WTC11 (cell line): ENCODE results near the gene SCML1. TPM values are rescaled to one million over a fixed set of nuclear protein-coding genes. Genes with fewer than 3 reads are reported as not detected.

Experiments used
- ATAC-seq: fragments of 200-7000 bp; cut with Tn5 transposase; 2 replicates; pipeline ENCODE4 v1.10.0; 2021; ENCODE audit warnings: mild to moderate bottlenecking, moderate library complexity
- CTCF ChIA-PET: fragments of 300-600 bp; sonication (Branson Sonifier 250); formaldehyde crosslinking; loops from one replicate; lab custom pipeline; 2021; ENCODE audit warnings: antibody characterized with exemption; lab: Charles Lee
- POLR2A ChIA-PET: fragments of 350-600 bp; sonication (Branson Sonifier 250); formaldehyde crosslinking; loops from one replicate; lab custom pipeline; 2021; ENCODE audit warnings: antibody characterized with exemption; lab: Charles Lee
- DNase-seq: peaks from one replicate; pipeline ENCODE4 v3.0.0; 2021; ENCODE audit warnings: low spot score
- H3K27ac Mint-ChIP-seq: 2 replicates; pipeline ENCODE4 v1.8.0; 2021; ENCODE audit warnings: mixed read lengths
- H3K27me3 Mint-ChIP-seq: 2 replicates; pipeline ENCODE4 v1.8.0; 2021; ENCODE audit warnings: low read depth, mild to moderate bottlenecking, moderate library complexity, mixed read lengths
- H3K36me3 Mint-ChIP-seq: 2 replicates; pipeline ENCODE4 v1.8.0; 2021; ENCODE audit warnings: mixed read lengths
- H3K4me1 Mint-ChIP-seq: 2 replicates; pipeline ENCODE4 v1.8.0; 2022; ENCODE audit warnings: mixed read lengths
- H3K4me3 Mint-ChIP-seq: 2 replicates; pipeline ENCODE4 v1.8.0; 2021; ENCODE audit warnings: mild to moderate bottlenecking, moderate library complexity, mixed read lengths
- H3K9me3 Mint-ChIP-seq: 2 replicates; pipeline ENCODE4 v1.8.0; 2021; ENCODE audit warnings: mixed read lengths
- CBFB ChIP-seq: sonication (generic); formaldehyde crosslinking; IDR thresholded peaks from 2 replicates; pipeline ENCODE4 v1.8.1; 2022; ENCODE audit warnings: mild to moderate bottlenecking, low read depth, missing genetic modification reagents
- ESRRA ChIP-seq: sonication (generic); formaldehyde crosslinking; IDR thresholded peaks from 2 replicates; pipeline ENCODE4 v1.8.1; 2022; ENCODE audit warnings: mild to moderate bottlenecking, missing genetic modification reagents, borderline replicate concordance
- JUN ChIP-seq: sonication (generic); formaldehyde crosslinking; IDR thresholded peaks from 2 replicates; pipeline ENCODE4 v1.8.0; 2023; ENCODE audit warnings: mild to moderate bottlenecking, missing genetic modification reagents
- NFATC4 ChIP-seq: fragments of 250-450 bp; sonication (Bioruptor Pico); IDR thresholded peaks from 2 replicates; pipeline ENCODE4 v1.9.0; 2021; ENCODE audit warnings: mild to moderate bottlenecking
- RORB ChIP-seq: fragments of 250-450 bp; sonication (Bioruptor Pico); IDR thresholded peaks from 2 replicates; pipeline ENCODE4 v1.9.0; 2021; ENCODE audit warnings: mild to moderate bottlenecking
- STAT6 ChIP-seq: sonication (generic); formaldehyde crosslinking; conservative IDR thresholded peaks from 2 replicates; pipeline ENCODE4 v1.8.1; 2023; ENCODE audit warnings: mild to moderate bottlenecking, low read depth, missing genetic modification reagents, moderate library complexity
- ZBTB21 ChIP-seq: sonication (generic); formaldehyde crosslinking; IDR thresholded peaks from 2 replicates; pipeline ENCODE4 v1.8.1; 2023; ENCODE audit warnings: mild to moderate bottlenecking, missing genetic modification reagents, borderline replicate concordance
- ZNF138 ChIP-seq: sonication (generic); formaldehyde crosslinking; conservative IDR thresholded peaks from 2 replicates; pipeline ENCODE4 v1.8.1; 2022; ENCODE audit warnings: mild to moderate bottlenecking, moderate library complexity, missing genetic modification reagents
- ZNF219 ChIP-seq: sonication (generic); formaldehyde crosslinking; IDR thresholded peaks from 2 replicates; pipeline ENCODE4 v1.8.0; 2023; ENCODE audit warnings: missing genetic modification reagents, mild to moderate bottlenecking, borderline replicate concordance
- ZNF232 ChIP-seq: sonication (generic); formaldehyde crosslinking; IDR thresholded peaks from 2 replicates; pipeline ENCODE4 v1.8.0; 2022; ENCODE audit warnings: mild to moderate bottlenecking, missing genetic modification reagents
- ZNF423 ChIP-seq: fragments of 250-450 bp; sonication (Bioruptor Pico); IDR thresholded peaks from 2 replicates; pipeline ENCODE4 v2.1.2; 2022; ENCODE audit warnings: mild to moderate bottlenecking, moderate library complexity
- total RNA-seq: library from RNA; stranded (reverse); gene quantifications from 3 replicates; pipeline ENCODE4 v1.2.3, GENCODE V29; 2021
- TF ChIP-seq, protein P1 (sequence below): sonication (generic); formaldehyde crosslinking; IDR thresholded peaks from 2 replicates; pipeline ENCODE4 v1.8.1; 2023; ENCODE audit warnings: mild to moderate bottlenecking, missing genetic modification reagents
- TF ChIP-seq, protein P2 (sequence below): fragments of 250-450 bp; sonication (Bioruptor Pico); IDR thresholded peaks from 2 replicates; pipeline ENCODE4 v1.9.0; 2021; ENCODE audit warnings: mild to moderate bottlenecking, borderline replicate concordance
- TF ChIP-seq, protein P3 (sequence below): fragments of 250-450 bp; sonication (Bioruptor Pico); IDR thresholded peaks from 2 replicates; pipeline ENCODE4 v1.9.0; 2021; ENCODE audit warnings: moderate library complexity, mild to moderate bottlenecking, inconsistent platforms, borderline replicate concordance
- TF ChIP-seq, protein P4 (sequence below): sonication (generic); formaldehyde crosslinking; IDR thresholded peaks from 2 replicates; pipeline ENCODE4 v1.8.0; 2022; ENCODE audit warnings: missing genetic modification reagents
- TF ChIP-seq, protein P5 (sequence below): sonication (generic); formaldehyde crosslinking; IDR thresholded peaks from 2 replicates; pipeline ENCODE4 v1.8.1; 2023; ENCODE audit warnings: mild to moderate bottlenecking, moderate library complexity, missing genetic modification reagents

Gene SCML1
- total RNA-seq, 1 experiment from 2014 or later: 2.3 TPM

DNA sequence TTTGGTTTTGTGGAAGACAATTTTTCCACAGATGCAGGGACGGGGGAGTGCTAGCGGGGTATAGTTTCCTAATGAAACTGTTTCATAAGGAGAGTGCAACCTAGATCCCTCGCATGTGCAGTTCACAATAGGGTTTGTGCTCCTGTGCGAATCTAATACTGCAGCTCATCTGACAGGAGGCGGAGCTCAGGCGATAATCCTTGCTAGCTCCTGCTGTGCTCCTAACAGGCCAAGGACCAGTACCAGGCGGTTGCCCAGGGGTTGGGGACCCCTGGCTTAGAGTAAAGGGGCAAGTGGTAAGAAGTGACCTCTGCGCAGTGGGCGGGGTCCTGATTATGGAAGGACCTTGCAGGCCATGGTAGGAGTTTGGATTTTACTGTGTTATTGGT, 3.8 kb downstream of the SCML1 start:
- Mint-ChIP-seq H3K4me1 (peaks cover 10% of the 10 kb centered on the region), H3K4me3 (no peak overlapping the region), H3K27ac (no peak overlapping the region), H3K27me3 (peaks cover 33% of the 10 kb centered on the region), H3K9me3 (no peaks in the 10 kb centered on the region), H3K36me3 (no peaks in the 10 kb centered on the region)
- ChIA-PET POLR2A (no interaction called here), CTCF (no interaction called here)
- ATAC-seq: no peak
- TF ChIP-seq ZNF423: no peak
- TF ChIP-seq JUN (CRISPR knock-in tag): no peak
- no peak for TF ChIP-seq ZNF138
- TF ChIP-seq ZNF232: no peak
- TF ChIP-seq STAT6 (CRISPR knock-in tag): no peak
- TF ChIP-seq, protein P1, sequence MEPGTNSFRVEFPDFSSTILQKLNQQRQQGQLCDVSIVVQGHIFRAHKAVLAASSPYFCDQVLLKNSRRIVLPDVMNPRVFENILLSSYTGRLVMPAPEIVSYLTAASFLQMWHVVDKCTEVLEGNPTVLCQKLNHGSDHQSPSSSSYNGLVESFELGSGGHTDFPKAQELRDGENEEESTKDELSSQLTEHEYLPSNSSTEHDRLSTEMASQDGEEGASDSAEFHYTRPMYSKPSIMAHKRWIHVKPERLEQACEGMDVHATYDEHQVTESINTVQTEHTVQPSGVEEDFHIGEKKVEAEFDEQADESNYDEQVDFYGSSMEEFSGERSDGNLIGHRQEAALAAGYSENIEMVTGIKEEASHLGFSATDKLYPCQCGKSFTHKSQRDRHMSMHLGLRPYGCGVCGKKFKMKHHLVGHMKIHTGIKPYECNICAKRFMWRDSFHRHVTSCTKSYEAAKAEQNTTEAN: no peak
- TF ChIP-seq CBFB (CRISPR knock-in tag): no peak
- TF ChIP-seq, protein P2, sequence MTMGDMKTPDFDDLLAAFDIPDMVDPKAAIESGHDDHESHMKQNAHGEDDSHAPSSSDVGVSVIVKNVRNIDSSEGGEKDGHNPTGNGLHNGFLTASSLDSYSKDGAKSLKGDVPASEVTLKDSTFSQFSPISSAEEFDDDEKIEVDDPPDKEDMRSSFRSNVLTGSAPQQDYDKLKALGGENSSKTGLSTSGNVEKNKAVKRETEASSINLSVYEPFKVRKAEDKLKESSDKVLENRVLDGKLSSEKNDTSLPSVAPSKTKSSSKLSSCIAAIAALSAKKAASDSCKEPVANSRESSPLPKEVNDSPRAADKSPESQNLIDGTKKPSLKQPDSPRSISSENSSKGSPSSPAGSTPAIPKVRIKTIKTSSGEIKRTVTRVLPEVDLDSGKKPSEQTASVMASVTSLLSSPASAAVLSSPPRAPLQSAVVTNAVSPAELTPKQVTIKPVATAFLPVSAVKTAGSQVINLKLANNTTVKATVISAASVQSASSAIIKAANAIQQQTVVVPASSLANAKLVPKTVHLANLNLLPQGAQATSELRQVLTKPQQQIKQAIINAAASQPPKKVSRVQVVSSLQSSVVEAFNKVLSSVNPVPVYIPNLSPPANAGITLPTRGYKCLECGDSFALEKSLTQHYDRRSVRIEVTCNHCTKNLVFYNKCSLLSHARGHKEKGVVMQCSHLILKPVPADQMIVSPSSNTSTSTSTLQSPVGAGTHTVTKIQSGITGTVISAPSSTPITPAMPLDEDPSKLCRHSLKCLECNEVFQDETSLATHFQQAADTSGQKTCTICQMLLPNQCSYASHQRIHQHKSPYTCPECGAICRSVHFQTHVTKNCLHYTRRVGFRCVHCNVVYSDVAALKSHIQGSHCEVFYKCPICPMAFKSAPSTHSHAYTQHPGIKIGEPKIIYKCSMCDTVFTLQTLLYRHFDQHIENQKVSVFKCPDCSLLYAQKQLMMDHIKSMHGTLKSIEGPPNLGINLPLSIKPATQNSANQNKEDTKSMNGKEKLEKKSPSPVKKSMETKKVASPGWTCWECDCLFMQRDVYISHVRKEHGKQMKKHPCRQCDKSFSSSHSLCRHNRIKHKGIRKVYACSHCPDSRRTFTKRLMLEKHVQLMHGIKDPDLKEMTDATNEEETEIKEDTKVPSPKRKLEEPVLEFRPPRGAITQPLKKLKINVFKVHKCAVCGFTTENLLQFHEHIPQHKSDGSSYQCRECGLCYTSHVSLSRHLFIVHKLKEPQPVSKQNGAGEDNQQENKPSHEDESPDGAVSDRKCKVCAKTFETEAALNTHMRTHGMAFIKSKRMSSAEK: no peak
- no peak for DNase-seq

- no peak for DNase-seq
- Mint-ChIP-seq H3K27me3 (peaks cover 18% of the 10 kb centered on the region), H3K4me1 (peaks cover 5% of the 10 kb centered on the region; the same call in 1 of the 2 replicates), H3K9me3 (no peaks in the 10 kb centered on the region), H3K4me3 (no peak overlapping the region), H3K36me3 (no peaks in the 10 kb centered on the region), H3K27ac (no peak overlapping the region)
- ATAC-seq: no peak
- CTCF ChIA-PET: no interaction called here
- TF ChIP-seq, protein P3, sequence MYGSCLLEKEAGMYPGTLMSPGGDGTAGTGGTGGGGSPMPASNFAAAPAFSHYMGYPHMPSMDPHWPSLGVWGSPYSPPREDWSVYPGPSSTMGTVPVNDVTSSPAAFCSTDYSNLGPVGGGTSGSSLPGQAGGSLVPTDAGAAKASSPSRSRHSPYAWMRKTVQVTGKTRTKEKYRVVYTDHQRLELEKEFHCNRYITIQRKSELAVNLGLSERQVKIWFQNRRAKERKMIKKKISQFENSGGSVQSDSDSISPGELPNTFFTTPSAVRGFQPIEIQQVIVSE (CRISPR knock-in tag): no peak
- TF ChIP-seq RORB (CRISPR knock-in tag) (no peak), ZBTB21 (CRISPR knock-in tag) (no peak), NFATC4 (CRISPR knock-in tag) (no peak), ZNF219 (no peak), ESRRA (CRISPR knock-in tag) (no peak), JUN (CRISPR knock-in tag) (no peak)
- TF ChIP-seq, protein P4, sequence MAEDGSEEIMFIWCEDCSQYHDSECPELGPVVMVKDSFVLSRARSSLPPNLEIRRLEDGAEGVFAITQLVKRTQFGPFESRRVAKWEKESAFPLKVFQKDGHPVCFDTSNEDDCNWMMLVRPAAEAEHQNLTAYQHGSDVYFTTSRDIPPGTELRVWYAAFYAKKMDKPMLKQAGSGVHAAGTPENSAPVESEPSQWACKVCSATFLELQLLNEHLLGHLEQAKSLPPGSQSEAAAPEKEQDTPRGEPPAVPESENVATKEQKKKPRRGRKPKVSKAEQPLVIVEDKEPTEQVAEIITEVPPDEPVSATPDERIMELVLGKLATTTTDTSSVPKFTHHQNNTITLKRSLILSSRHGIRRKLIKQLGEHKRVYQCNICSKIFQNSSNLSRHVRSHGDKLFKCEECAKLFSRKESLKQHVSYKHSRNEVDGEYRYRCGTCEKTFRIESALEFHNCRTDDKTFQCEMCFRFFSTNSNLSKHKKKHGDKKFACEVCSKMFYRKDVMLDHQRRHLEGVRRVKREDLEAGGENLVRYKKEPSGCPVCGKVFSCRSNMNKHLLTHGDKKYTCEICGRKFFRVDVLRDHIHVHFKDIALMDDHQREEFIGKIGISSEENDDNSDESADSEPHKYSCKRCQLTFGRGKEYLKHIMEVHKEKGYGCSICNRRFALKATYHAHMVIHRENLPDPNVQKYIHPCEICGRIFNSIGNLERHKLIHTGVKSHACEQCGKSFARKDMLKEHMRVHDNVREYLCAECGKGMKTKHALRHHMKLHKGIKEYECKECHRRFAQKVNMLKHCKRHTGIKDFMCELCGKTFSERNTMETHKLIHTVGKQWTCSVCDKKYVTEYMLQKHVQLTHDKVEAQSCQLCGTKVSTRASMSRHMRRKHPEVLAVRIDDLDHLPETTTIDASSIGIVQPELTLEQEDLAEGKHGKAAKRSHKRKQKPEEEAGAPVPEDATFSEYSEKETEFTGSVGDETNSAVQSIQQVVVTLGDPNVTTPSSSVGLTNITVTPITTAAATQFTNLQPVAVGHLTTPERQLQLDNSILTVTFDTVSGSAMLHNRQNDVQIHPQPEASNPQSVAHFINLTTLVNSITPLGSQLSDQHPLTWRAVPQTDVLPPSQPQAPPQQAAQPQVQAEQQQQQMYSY (CRISPR knock-in tag): no peak
- TF ChIP-seq, protein P5, sequence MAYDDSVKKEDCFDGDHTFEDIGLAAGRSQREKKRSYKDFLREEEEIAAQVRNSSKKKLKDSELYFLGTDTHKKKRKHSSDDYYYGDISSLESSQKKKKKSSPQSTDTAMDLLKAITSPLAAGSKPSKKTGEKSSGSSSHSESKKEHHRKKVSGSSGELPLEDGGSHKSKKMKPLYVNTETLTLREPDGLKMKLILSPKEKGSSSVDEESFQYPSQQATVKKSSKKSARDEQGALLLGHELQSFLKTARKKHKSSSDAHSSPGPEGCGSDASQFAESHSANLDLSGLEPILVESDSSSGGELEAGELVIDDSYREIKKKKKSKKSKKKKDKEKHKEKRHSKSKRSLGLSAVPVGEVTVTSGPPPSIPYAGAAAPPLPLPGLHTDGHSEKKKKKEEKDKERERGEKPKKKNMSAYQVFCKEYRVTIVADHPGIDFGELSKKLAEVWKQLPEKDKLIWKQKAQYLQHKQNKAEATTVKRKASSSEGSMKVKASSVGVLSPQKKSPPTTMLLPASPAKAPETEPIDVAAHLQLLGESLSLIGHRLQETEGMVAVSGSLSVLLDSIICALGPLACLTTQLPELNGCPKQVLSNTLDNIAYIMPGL (CRISPR knock-in tag): no peak
- TF ChIP-seq, protein P1: no peak
- POLR2A ChIA-PET: no interaction called here
Measured at GRCh38 chrX:17743913-17744312, 6.6 kb downstream of the SCML1 start.
